VCaP (cell line): ENCODE data around the gene DENND1A.
"Not testable (repeated sequence)": the region's sequence is repeated elsewhere in the genome, so short reads cannot be mapped to it uniquely, and the experiment has no call there.

ENCODE experiments used
- H3K27ac ChIP-seq: fragments of 450-650 bp; 2 replicates; pipeline ENCODE4 v1.5.1; 2017
- CTCF ChIP-seq: fragments of 450-650 bp; conservative IDR thresholded peaks from 2 replicates; pipeline ENCODE4 v1.5.1; 2017; ENCODE audit warnings: mild to moderate bottlenecking, moderate library complexity

Gene DENND1A

GRCh38 chr9:123336449-123336848, 593.5 kb downstream of the DENND1A start:
- no peak for TF ChIP-seq CTCF
- no peak overlapping the region for H3K27ac ChIP-seq

GRCh38 chr9:123335986-123336329, 594.0 kb downstream of the DENND1A start:
- 0 out of 2 replicates have a peak overlapping the region, but pooled peaks have one; percentile 7 for H3K27ac ChIP-seq
- TF ChIP-seq CTCF, result no peak

GRCh38 chr9:123335193-123335985, 594.5 kb downstream of the DENND1A start:
- TF ChIP-seq CTCF, result no peak
- 0 out of 2 replicates have a peak overlapping the region, but pooled peaks have one; percentile 7 for H3K27ac ChIP-seq

GRCh38 chr9:123334639-123335038, 595.3 kb downstream of the DENND1A start:
- no peak for TF ChIP-seq CTCF
- H3K27ac ChIP-seq, result no peak overlapping the region

GRCh38 chr9:123333058-123333669, 596.8 kb downstream of the DENND1A start:
- H3K27ac ChIP-seq, result not testable (repeated sequence)

GRCh38 chr9:123331346-123332060, 598.4 kb downstream of the DENND1A start:
- no peak for TF ChIP-seq CTCF
- H3K27ac ChIP-seq, result peak overlapping the region; percentile 97; the same call in 1 of the 2 replicates
